Measurements from ENCODE around the gene RGS7.
"Not testable (repeated sequence)": the region's sequence is repeated elsewhere in the genome, so short reads cannot be mapped to it uniquely, and the experiment has no call there.

Gene RGS7

DNA sequence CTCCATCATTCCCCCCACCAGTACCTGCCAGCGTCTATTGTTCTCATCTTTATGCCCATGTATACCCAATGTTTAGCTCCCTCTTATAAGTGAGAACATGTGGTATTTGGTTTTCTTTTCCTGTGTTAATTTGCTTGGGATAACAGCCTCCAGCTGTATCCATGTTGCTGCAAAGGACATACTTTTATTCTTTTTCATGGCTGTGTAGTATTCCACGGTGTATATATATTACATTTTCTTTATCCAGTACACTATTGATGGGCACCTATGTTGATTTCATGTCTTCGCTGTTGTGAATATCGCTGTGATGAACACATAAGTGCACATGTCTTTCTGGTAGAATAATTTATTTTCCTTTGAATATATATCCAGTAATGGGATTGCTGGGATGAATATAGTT, 431.7 kb downstream of the RGS7 start:
- no peaks in the 10 kb centered on the region for H3K36me3 ChIP-seq (ENCODE audit: control insufficient read depth in 2 of 2, insufficient read depth in 2 of 2, low read length in 2 of 2)
- H3K9me3 ChIP-seq (ENCODE audit: control insufficient read depth in 2 of 2, low read length in 2 of 2), result no peaks in the 10 kb centered on the region
- no peak overlapping the region for H3K4me3 ChIP-seq (ENCODE audit: low read length in 2 of 2)
- no peaks in the 10 kb centered on the region for H3K4me1 ChIP-seq (ENCODE audit: control insufficient read depth in 2 of 2, insufficient read depth in 2 of 2, low read length in 2 of 2)
- H3K27me3 ChIP-seq (ENCODE audit: control insufficient read depth in 2 of 2, insufficient read depth in 2 of 2, low read length in 2 of 2), result no peaks in the 10 kb centered on the region
- H3K27ac ChIP-seq (ENCODE audit: low read depth in 2 of 2, low read length in 2 of 2), result no peak overlapping the region
- H3K9ac ChIP-seq (ENCODE audit: low read depth in 1 of 2, low read length in 2 of 2), result no peak overlapping the region

DNA sequence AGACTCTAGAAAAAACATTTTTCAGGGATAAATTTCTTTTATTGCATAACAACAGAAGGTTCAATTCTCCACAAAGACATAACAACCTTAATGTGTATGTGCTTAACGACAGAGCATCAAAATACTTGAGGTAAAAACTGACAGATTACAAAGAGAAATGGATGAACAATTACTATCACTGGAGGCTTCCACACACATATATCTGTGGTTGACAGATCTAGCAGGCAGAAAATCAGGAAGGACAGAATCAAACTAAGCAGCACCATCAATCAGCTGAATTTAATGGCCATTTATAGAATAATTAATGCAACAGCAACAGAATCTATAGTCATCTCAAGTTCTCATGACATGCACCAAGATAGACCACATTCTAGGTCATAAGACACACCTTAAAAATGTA, 439.0 kb downstream of the RGS7 start:
- Histone ChIP-seq H3K27me3 (ENCODE audit: control insufficient read depth in 2 of 2, insufficient read depth in 2 of 2, low read length in 2 of 2) (no peaks in the 10 kb centered on the region), H3K9me3 (ENCODE audit: control insufficient read depth in 2 of 2, low read length in 2 of 2) (no peaks in the 10 kb centered on the region), H3K27ac (ENCODE audit: low read depth in 2 of 2, low read length in 2 of 2) (no peak overlapping the region), H3K9ac (ENCODE audit: low read depth in 1 of 2, low read length in 2 of 2) (no peak overlapping the region), H3K36me3 (ENCODE audit: control insufficient read depth in 2 of 2, insufficient read depth in 2 of 2, low read length in 2 of 2) (no peaks in the 10 kb centered on the region), H3K4me1 (ENCODE audit: control insufficient read depth in 2 of 2, insufficient read depth in 2 of 2, low read length in 2 of 2) (no peaks in the 10 kb centered on the region), H3K4me3 (ENCODE audit: low read length in 2 of 2) (no peak overlapping the region)

DNA sequence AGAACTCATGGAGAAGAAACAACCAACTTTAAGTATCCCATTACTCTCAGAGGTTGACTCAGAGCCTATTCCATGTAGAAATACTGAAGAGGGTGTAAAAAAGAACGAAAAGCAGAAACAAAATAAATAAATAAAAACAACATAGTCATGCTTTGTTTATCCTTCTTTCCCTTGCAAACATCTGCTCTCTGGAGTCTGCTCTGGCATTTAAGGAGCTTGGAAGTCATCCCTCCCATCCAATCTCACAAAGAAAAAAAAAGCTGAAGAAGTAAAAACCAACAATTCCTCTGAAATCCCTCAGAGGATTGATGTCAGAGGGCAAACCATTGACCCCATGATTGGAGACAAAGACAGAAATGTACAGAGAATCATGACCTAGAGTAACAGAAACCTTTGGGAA, 442.5 kb downstream of the RGS7 start:
- H3K9me3 ChIP-seq (ENCODE audit: control insufficient read depth in 2 of 2, low read length in 2 of 2), result no peaks in the 10 kb centered on the region
- no peaks in the 10 kb centered on the region for H3K36me3 ChIP-seq (ENCODE audit: control insufficient read depth in 2 of 2, insufficient read depth in 2 of 2, low read length in 2 of 2)
- no peak overlapping the region for H3K27ac ChIP-seq (ENCODE audit: low read depth in 2 of 2, low read length in 2 of 2)
- H3K9ac ChIP-seq (ENCODE audit: low read depth in 1 of 2, low read length in 2 of 2), result no peak overlapping the region
- H3K4me3 ChIP-seq (ENCODE audit: low read length in 2 of 2), result no peak overlapping the region
- no peaks in the 10 kb centered on the region for H3K27me3 ChIP-seq (ENCODE audit: control insufficient read depth in 2 of 2, insufficient read depth in 2 of 2, low read length in 2 of 2)
- H3K4me1 ChIP-seq (ENCODE audit: control insufficient read depth in 2 of 2, insufficient read depth in 2 of 2, low read length in 2 of 2), result no peaks in the 10 kb centered on the region

DNA sequence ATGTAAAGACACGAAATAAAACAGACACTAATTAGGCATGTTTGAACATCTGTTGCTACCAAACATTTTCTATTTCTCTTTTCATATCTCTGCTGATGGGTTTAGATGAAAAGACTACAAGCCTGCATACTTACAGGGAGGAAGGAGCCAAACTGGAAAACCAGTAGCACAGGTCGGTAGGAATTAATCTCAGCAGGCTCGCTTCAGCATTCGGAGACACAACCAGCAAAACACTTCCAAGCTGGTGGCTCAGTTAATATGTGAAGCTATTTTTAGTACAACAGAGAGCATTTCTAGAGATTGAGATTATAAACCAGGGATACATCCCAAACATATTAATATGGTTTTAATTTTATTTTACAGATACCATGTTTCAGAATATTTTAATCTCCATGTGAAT, 444.2 kb downstream of the RGS7 start:
- Histone ChIP-seq H3K4me3 (ENCODE audit: low read length in 2 of 2) (no peak overlapping the region), H3K4me1 (ENCODE audit: control insufficient read depth in 2 of 2, insufficient read depth in 2 of 2, low read length in 2 of 2) (no peaks in the 10 kb centered on the region), H3K9ac (ENCODE audit: low read depth in 1 of 2, low read length in 2 of 2) (no peak overlapping the region), H3K36me3 (ENCODE audit: control insufficient read depth in 2 of 2, insufficient read depth in 2 of 2, low read length in 2 of 2) (no peaks in the 10 kb centered on the region), H3K27ac (ENCODE audit: low read depth in 2 of 2, low read length in 2 of 2) (no peak overlapping the region), H3K9me3 (ENCODE audit: control insufficient read depth in 2 of 2, low read length in 2 of 2) (no peaks in the 10 kb centered on the region), H3K27me3 (ENCODE audit: control insufficient read depth in 2 of 2, insufficient read depth in 2 of 2, low read length in 2 of 2) (no peaks in the 10 kb centered on the region)

DNA sequence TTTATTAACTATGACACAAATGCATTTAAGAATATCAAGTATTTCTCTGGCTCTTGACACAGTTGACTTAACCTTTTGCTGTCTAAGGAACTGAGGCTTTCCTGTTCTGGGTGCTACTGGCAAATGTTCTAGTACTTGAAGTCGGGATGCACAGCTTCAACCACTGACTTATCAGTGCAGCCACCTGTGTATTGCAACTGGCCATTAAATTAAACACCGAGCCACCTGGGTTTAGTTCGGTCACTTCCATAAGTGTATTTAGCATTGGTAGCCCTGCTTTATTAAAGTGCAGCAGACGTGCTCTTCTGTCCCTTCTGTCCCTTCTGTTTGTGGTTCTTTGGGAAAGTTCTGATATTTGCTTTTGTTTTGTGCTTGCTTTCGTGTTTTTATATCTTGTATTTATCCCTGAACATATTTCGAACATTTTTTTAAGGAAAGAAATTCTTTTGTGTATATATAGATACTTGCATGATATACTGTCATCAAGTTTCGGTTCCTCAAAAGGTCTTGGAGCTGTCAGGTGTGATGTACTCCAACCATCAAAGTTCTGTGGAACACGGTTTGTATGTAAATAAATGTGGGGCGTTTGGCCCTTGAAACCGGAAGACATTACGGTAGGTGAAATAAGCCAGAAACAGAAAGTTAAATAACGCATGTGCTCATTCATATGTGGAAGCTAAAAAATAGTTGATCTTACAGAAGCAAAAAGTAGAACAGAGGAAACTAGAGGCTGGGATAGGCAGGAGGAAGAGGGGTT, 447.1 kb downstream of the RGS7 start:
- Histone ChIP-seq H3K4me1 (ENCODE audit: control insufficient read depth in 2 of 2, insufficient read depth in 2 of 2, low read length in 2 of 2) (no peaks in the 10 kb centered on the region), H3K9ac (ENCODE audit: low read depth in 1 of 2, low read length in 2 of 2) (no peak overlapping the region), H3K4me3 (ENCODE audit: low read length in 2 of 2) (no peak overlapping the region), H3K36me3 (ENCODE audit: control insufficient read depth in 2 of 2, insufficient read depth in 2 of 2, low read length in 2 of 2) (no peaks in the 10 kb centered on the region), H3K27ac (ENCODE audit: low read depth in 2 of 2, low read length in 2 of 2) (no peak overlapping the region), H3K27me3 (ENCODE audit: control insufficient read depth in 2 of 2, insufficient read depth in 2 of 2, low read length in 2 of 2) (no peaks in the 10 kb centered on the region), H3K9me3 (ENCODE audit: control insufficient read depth in 2 of 2, low read length in 2 of 2) (no peaks in the 10 kb centered on the region)

DNA sequence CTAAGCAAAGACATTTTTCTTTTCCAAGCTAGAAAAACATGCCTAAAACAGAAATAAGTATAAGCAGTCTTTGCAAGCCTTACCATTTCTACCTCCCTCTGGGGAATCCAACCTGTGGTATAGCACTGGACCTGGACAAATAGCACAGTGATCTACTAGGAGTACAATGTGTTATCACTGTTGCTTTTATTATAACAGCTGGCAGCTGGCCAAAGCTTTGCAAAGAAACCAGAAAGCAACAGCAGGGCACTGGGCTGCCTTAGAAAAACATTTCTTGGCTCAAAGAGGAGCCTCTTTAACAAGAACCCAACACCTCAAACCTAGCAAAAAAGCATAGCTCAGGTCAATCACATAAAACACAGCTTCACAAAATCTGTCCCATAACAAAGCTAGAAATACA, 450.5 kb downstream of the RGS7 start:
- H3K4me3 ChIP-seq (ENCODE audit: low read length in 2 of 2), result no peak overlapping the region
- no peak overlapping the region for H3K9ac ChIP-seq (ENCODE audit: low read depth in 1 of 2, low read length in 2 of 2)
- no peaks in the 10 kb centered on the region for H3K36me3 ChIP-seq (ENCODE audit: control insufficient read depth in 2 of 2, insufficient read depth in 2 of 2, low read length in 2 of 2)
- no peaks in the 10 kb centered on the region for H3K27me3 ChIP-seq (ENCODE audit: control insufficient read depth in 2 of 2, insufficient read depth in 2 of 2, low read length in 2 of 2)
- H3K9me3 ChIP-seq (ENCODE audit: control insufficient read depth in 2 of 2, low read length in 2 of 2), result no peaks in the 10 kb centered on the region
- H3K4me1 ChIP-seq (ENCODE audit: control insufficient read depth in 2 of 2, insufficient read depth in 2 of 2, low read length in 2 of 2), result no peaks in the 10 kb centered on the region
- H3K27ac ChIP-seq (ENCODE audit: low read depth in 2 of 2, low read length in 2 of 2), result no peak overlapping the region

DNA sequence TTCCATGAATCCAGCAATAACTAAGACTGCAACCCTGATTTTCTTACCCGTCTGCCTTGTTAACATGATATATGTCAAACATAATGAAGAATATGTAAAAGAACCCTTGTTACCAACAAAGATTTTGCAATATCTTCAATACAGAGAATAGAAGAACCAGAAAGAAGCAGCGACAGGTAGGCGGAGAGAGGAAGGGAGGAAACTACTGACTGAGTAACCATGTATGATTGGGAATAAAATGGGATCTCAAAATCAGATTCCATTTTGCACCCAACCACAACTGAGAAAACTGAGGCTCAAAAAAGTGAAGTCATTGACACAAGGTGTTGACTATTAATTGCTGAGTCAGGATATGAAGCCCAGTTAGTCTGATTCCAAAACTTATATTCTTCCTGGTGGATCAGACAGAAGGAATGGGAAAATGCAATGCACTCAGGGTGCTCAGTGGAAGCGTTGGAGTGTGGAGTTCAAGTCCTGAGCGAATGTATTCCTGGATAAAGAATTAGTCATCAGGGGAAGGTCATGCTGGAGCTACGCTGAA, 451.7 kb downstream of the RGS7 start:
- Histone ChIP-seq H3K9ac (ENCODE audit: low read depth in 1 of 2, low read length in 2 of 2) (no peak overlapping the region), H3K27ac (ENCODE audit: low read depth in 2 of 2, low read length in 2 of 2) (no peak overlapping the region), H3K4me1 (ENCODE audit: control insufficient read depth in 2 of 2, insufficient read depth in 2 of 2, low read length in 2 of 2) (no peaks in the 10 kb centered on the region), H3K36me3 (ENCODE audit: control insufficient read depth in 2 of 2, insufficient read depth in 2 of 2, low read length in 2 of 2) (no peaks in the 10 kb centered on the region), H3K27me3 (ENCODE audit: control insufficient read depth in 2 of 2, insufficient read depth in 2 of 2, low read length in 2 of 2) (no peaks in the 10 kb centered on the region), H3K4me3 (ENCODE audit: low read length in 2 of 2) (no peak overlapping the region), H3K9me3 (ENCODE audit: control insufficient read depth in 2 of 2, low read length in 2 of 2) (no peaks in the 10 kb centered on the region)

DNA sequence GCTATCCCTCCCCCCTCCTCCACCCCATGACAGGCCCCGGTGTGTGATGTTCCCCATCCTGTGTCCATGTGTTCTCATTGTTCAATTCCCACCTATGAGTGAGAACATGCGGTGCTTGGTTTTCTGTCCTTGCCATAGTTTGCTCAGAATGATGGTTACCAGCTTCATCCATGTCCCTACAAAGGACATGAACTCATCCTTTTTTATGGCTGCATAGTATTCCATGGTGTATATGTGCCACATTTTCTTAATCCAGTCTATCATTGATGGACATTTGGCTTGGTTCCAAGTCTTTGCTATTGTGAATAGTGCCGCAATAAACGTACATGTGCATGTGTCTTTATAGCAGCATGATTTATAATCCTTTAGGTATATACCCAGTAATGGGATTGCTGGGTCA, 461.6 kb downstream of the RGS7 start:
- not testable (repeated sequence) for H3K9me3 ChIP-seq (ENCODE audit: control insufficient read depth in 2 of 2, low read length in 2 of 2); H3K36me3 ChIP-seq (ENCODE audit: control insufficient read depth in 2 of 2, insufficient read depth in 2 of 2, low read length in 2 of 2); H3K27ac ChIP-seq (ENCODE audit: low read depth in 2 of 2, low read length in 2 of 2); H3K9ac ChIP-seq (ENCODE audit: low read depth in 1 of 2, low read length in 2 of 2); H3K4me1 ChIP-seq (ENCODE audit: control insufficient read depth in 2 of 2, insufficient read depth in 2 of 2, low read length in 2 of 2); H3K4me3 ChIP-seq (ENCODE audit: low read length in 2 of 2); H3K27me3 ChIP-seq (ENCODE audit: control insufficient read depth in 2 of 2, insufficient read depth in 2 of 2, low read length in 2 of 2)

DNA sequence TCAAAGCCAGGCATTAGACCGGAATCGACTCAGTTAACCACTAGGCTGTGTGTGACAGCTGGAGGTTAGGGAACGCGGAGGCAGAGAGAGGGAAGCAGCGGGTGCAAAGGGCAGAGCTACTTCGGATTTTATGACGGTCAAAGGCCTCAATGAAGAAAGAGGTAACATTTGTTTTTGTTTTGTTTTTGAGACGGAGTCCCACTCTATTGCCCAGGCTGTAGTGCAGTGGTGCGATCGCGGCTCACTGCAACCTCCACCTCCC, 468.3 kb downstream of the RGS7 start:
- Histone ChIP-seq H3K4me1 (ENCODE audit: control insufficient read depth in 2 of 2, insufficient read depth in 2 of 2, low read length in 2 of 2) (no peaks in the 10 kb centered on the region), H3K4me3 (ENCODE audit: low read length in 2 of 2) (no peak overlapping the region), H3K36me3 (ENCODE audit: control insufficient read depth in 2 of 2, insufficient read depth in 2 of 2, low read length in 2 of 2) (no peaks in the 10 kb centered on the region), H3K27ac (ENCODE audit: low read depth in 2 of 2, low read length in 2 of 2) (no peak overlapping the region), H3K9me3 (ENCODE audit: control insufficient read depth in 2 of 2, low read length in 2 of 2) (no peaks in the 10 kb centered on the region), H3K27me3 (ENCODE audit: control insufficient read depth in 2 of 2, insufficient read depth in 2 of 2, low read length in 2 of 2) (no peaks in the 10 kb centered on the region), H3K9ac (ENCODE audit: low read depth in 1 of 2, low read length in 2 of 2) (no peak overlapping the region)

DNA sequence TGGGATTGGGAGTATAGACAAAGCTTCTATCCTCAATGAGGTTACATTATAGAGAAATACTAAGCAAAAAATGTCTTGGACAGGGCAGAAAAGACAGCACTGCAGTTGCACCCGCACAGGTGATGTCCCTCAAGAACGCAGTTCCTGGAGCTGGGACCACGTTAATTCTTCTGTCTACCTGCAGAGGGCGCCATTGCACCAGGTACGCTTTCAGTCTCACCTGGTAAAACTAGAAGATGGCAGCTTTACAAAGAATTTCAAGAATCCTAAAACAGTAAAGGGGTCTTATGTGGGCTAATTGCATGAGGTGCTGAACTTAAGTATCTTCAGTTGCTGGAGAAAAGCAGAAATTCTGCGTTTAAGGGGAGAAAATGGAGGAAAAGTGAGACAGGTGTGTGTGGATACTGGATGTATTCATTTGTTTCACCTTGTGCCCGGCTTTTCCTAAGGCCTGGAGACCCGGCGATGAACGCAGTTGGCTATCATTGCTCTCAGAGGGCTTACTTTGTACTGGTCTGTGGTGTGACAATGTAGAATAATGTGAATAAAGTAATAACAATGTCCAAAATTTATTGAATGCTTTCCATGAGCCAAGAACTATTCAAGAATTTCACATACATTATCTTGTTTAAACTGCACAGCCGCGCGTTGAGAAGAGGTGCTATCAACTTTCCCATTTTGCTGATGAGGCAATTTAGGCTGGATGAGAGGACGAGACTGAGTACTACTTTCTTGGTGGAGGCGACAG, 468.8 kb downstream of the RGS7 start:
- H3K27ac ChIP-seq (ENCODE audit: low read depth in 2 of 2, low read length in 2 of 2), result no peak overlapping the region
- no peak overlapping the region for H3K9ac ChIP-seq (ENCODE audit: low read depth in 1 of 2, low read length in 2 of 2)
- H3K4me3 ChIP-seq (ENCODE audit: low read length in 2 of 2), result no peak overlapping the region
- no peaks in the 10 kb centered on the region for H3K9me3 ChIP-seq (ENCODE audit: control insufficient read depth in 2 of 2, low read length in 2 of 2)
- H3K4me1 ChIP-seq (ENCODE audit: control insufficient read depth in 2 of 2, insufficient read depth in 2 of 2, low read length in 2 of 2), result no peaks in the 10 kb centered on the region
- H3K36me3 ChIP-seq (ENCODE audit: control insufficient read depth in 2 of 2, insufficient read depth in 2 of 2, low read length in 2 of 2), result no peaks in the 10 kb centered on the region
- H3K27me3 ChIP-seq (ENCODE audit: control insufficient read depth in 2 of 2, insufficient read depth in 2 of 2, low read length in 2 of 2), result no peaks in the 10 kb centered on the region

Data from mucosa of rectum (tissue), 2 donors.